HG03469 (cell line): Measurements from ENCODE around the gene NTM.

Experiments used
- ATAC-seq: cut with Tn5 transposase; IDR thresholded peaks from one replicate; pipeline ENCODE4 v1.9.1; 2021; ENCODE audit warnings: mild to moderate bottlenecking, moderate library complexity, moderate number of reproducible peaks; ENCODE audit not compliant: unreplicated experiment

NTM gene

DNA sequence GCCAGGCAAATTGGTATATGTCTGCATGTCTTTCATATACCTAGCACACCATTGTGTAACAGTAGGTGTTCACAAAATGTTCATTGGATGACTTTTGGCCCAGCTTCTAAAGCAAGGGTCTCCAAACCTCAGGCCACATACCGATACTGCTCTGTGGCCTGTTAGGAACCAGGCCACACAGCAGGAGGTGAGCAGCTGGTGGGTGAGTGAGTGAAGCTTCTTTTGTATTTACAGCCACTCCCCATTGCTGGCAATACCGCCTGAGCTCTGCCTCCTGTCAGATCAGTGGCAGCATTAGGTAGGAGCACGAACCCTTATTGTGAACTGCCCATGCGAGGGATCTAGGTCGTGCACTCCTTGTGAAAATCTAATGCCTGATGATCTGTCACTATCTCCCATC, 836.6 kb downstream of the NTM start:
- no peak for ATAC-seq

DNA sequence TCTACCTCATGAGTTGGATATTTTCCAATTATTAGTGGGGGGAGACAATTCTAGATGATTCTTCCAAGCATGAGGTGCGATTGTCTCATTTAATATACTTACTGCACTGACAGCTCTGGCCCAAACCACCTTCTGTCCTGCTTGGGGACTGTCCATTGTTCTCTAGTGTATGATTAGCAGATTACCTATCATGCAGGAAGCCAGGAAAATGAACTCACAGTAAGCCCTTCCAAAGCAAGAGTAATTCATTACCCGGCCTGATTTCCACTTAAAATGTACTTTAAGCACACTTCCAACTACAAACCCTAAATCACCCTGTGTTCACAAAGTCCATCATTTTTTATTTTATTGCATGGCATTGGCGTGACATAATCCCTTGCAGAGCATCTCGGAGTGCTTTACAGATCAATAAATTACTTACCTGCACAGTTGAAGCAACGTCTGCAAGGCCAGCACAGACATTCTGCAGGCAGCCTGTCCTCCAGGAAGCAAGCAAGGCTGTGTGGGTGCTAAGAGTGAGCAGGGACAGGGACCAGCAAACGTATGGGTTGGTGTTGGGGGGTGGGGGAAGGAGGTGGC, 838.2 kb downstream of the NTM start:
- no peak for ATAC-seq

DNA sequence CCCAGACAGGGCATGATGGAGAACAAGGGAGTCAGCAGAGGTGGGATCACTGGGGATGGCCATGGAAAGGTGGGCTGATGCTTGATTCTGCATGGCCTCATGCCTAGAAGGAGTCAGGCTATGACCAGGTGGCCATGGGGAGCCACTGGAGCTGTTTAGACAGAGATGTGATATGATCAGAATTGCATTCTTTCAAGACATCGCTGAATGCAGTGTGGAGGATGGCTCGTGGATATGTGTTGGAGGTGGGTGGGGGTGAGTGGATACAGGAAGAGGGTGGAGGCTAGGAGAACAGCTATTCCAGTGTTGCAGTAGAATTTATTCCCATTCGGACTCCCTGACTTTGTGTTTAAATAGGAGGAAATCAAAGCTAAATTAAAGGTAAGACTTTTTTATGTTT, 841.1 kb downstream of the NTM start:
- ATAC-seq: no peak

DNA sequence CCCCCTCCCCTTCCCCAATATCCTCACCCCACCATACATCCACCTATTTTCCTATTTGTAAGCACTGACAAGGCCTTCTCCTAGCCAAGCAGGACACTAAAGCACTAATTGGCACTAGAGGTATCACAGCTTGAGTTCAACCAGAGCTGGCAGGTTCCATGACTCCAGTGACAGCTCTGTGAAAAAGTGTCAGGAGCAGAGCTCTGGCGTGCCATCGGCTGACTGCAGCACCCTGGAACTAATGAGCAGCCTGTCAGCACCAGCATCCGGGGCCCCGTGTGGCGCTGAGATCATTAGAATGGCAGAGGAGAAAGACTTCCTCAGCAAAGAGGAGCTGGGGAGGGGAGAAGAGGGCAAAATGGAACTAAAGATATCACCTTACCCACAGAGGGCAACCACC, 847.4 kb downstream of the NTM start:
- no peak for ATAC-seq

DNA sequence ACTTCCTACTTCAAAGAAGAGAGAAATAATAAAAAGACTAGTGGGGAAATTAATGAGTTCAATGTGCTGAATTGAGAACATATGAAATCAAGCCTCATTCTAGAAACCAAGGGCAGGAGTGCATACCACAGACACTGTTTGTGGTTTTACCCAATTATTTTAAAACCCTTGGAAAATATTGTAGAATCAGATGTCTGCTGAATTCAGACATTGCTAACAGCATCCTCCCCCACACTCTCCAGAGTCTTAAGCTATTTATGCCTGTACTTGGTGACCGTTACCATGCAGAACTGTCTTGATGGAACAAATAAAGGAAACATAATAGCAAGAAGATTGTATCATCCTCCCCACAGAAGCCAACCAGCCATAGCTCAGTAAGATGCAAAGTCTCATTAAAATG, 850.1 kb downstream of the NTM start:
- ATAC-seq: no peak

GRCh38 chr11:132222345-132222744, 851.9 kb downstream of the NTM start:
- ATAC-seq: no peak

DNA sequence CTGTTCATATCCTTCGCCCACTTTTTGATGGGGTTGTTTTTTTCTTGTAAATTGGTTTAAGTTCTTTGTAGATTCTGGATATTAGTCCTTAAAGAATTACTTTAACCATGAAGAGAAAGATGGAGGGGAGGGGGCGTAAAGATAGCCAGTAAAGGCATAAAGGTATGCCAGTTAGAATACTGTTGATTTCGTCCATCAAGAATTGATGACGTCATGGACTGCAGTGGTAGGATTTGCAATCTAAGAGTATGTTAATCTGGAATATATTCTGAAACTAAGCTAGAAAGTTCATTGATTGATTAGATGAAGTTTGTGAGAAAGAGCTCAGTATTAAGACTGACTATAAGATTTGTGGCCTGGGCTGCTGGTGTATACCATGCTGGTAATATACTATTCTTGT, 856.1 kb downstream of the NTM start:
- no peak for ATAC-seq

GRCh38 chr11:132228746-132229325, 858.4 kb downstream of the NTM start:
- ATAC-seq: no peak

DNA sequence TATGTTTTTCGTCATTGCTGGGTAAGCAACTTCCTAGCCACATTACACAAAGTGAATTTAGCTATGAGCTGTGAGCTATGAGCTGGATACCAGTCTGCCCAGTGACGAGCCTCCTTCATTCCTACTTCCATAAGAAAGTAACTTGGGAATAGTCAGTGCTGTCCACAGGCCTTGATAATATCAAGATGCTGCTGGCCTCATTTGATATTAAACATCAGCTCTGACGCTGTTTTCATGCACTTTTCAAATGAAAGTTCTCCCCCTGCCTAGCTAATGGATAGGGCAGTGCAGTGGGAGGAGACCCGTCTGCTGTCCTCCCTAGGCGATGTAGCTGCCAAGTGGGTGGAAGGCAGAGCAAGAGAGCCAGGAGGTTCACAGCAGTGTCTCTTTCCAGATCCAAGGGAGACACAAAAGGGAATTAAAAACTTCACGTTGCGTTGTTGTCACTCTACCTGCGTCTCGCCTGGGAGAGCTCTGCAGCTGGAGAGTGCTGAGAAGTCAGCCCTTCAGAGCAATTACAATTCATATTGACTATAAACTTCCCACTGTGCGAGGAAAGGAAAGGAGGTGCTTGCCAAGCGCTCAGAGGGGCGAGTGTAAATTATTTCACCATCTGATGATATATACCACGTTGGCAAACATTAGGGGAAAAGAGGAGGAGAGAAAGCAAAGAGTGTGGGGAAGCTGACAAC, 861.4 kb downstream of the NTM start:
- ATAC-seq: no peak

DNA sequence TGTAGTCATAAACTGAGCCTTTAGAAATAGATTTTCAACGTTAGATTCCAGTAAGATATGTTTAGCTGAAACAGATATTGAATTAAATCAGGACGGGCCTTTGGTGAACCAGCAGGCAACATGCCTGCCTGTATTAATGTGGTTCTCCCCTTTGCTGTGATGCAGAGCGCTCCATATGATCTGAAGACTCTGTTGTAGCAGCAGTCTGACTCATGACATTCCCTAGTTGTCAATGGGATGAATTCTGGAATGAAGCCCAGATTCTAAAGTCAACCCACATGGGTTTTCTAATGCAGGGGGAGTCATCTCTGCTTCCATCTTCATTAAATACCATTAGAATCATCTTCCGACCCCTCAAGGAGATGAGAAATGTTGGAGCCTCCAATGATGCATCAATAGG, 864.5 kb downstream of the NTM start:
- no peak for ATAC-seq

GRCh38 chr11:132237781-132238180, 867.4 kb downstream of the NTM start:
- no peak for ATAC-seq

- no peak for ATAC-seq
Observed at GRCh38 chr11:132238331-132238866, 868.0 kb downstream of the NTM start.

GRCh38 chr11:132240374-132240773, 870.0 kb downstream of the NTM start:
- no peak for ATAC-seq

- ATAC-seq: no peak
Observed at GRCh38 chr11:132242632-132243031, 872.2 kb downstream of the NTM start.

- ATAC-seq: no peak
Observed at GRCh38 chr11:132244846-132245245, 874.4 kb downstream of the NTM start.

DNA sequence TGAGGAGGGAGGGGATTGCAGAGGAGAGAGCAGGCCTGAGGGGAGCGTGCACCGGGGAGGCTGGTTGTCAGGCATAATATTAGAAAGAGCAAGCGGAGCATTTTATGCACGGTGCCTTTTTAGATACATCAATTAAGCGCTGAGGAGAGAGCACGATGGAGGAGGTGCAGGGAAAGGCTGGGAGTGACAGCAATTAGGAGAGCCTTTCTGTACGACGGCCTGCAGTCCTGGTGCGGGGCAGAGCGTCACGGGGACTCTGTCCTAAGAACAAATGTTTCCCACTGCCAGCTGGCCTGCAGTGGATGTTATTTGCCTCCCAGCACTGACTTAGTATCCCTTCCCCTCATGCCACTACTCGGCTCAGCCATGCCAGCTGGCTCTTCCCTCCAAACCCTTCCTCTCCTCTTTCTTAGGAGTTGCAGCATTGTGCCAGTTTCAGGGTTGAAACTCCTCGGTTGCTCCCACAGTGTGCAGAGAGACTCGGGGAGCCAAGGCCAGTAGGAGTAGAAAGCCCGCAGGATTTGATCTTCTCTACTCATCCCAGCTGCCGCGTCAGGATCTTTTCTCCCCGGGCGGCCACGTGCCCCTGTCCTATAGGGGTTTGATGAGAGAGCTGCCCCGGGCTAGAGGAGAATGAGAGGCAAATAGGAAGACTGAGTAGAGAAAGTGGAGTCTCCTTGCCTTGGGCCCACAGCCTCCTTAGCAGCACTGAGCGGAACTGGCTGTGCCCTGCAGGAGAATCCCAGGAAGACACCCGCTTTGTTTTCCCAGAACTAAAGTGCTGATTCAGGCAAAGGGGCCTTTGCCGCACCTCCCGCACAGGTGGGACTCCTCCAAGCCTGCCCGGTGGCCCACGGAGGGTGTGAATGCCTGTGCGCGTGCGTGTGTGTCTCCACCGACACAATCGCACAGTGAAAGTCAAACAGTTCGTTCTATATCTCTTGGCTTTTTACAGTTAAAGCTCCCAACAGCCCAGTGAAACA, 875.3 kb downstream of the NTM start:
- ATAC-seq: no peak

- no peak for ATAC-seq
Observed at GRCh38 chr11:132248580-132248979, 878.2 kb downstream of the NTM start.

GRCh38 chr11:132249256-132249655, 878.8 kb downstream of the NTM start:
- ATAC-seq: no peak

GRCh38 chr11:132251061-132251460, 880.6 kb downstream of the NTM start:
- no peak for ATAC-seq

DNA sequence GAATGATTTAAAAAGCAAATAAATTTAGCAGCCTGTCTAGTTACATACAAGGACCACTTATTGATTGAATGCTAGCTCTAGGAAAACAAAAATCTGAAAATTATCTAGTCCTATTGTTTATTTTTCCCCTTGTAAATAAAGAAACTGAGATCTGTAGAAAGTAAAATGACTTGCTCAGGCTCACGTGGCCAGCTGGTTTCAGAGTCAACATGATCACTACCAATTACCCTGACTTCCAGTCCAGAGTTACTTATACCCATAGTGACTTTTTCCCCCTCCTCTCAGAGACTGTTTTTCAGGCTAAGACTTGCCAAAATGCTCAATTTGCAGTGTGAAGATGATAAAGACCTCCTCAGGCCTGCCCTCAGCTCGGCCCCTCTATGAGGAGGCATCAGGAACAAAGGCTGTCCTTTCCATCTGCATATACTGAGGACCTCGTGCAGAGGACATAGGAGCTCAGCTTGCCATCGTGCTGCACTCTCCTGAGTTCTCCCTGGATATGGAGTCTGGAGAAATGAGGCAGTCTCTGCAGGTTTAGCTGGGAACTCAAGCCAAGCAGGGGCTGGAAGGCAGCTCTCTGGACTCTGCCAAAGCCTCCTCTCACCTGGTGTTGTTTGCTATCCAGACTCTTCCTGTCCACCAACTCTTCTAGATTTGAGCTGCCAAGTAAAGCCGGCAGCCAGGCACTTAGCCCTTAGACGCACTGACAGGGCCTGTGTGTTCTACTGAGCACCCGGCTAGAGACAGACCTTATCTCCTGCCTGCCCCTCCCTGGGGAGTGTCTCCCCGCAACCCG, 883.3 kb downstream of the NTM start:
- no peak for ATAC-seq
